Spleen (tissue), 11 donors: ENCODE results near the gene KMT2E. TPM values are rescaled to one million over a fixed set of nuclear protein-coding genes. Genes with fewer than 3 reads are reported as not detected.

Source experiments
- DNase-seq: peaks from one replicate; pipeline ENCODE4 v3.0.0-alpha.2; 2020
- H3K27ac ChIP-seq, 8 donors: fragments of 200-600 bp; sonication (generic) in 7 of 8; 1 replicate in 4 of 8; 2 replicates in 4 of 8; pipeline versions ENCODE4 v1.5.0 to v1.8.0; 2016 to 2021; ENCODE audit warnings: inconsistent platforms in 4 of 8, mild to moderate bottlenecking in 4 of 8, moderate library complexity in 1 of 8
- H3K27me3 ChIP-seq, 7 donors: fragments of 200-600 bp; sonication (generic) in 6 of 7; replicated peaks in 1 of 7; 1 replicate in 4 of 7; 2 replicates in 3 of 7; pipeline versions ENCODE4 v1.5.0 to v1.8.0; 2016 to 2021; ENCODE audit warnings: inconsistent platforms in 3 of 7, mild to moderate bottlenecking in 1 of 7
- H3K36me3 ChIP-seq, 6 donors: fragments of 200-600 bp; sonication (generic) in 5 of 6; 1 replicate in 4 of 6; 2 replicates in 2 of 6; pipeline versions ENCODE4 v1.5.0 to v1.8.0; 2016 to 2021; ENCODE audit warnings: inconsistent platforms in 2 of 6
- H3K4me1 ChIP-seq, 6 donors: fragments of 200-600 bp; sonication (generic) in 5 of 6; 1 replicate in 3 of 6; 2 replicates in 3 of 6; pipeline versions ENCODE4 v1.5.0 to v1.8.0; 2016 to 2021; ENCODE audit warnings: inconsistent platforms in 3 of 6
- H3K4me3 ChIP-seq, 8 donors: fragments of 200-600 bp; sonication (generic) in 7 of 8; 1 replicate in 4 of 8; 2 replicates in 4 of 8; pipeline versions ENCODE4 v1.5.0 to v1.8.0; 2016 to 2021; ENCODE audit warnings: inconsistent platforms in 4 of 8, mild to moderate bottlenecking in 4 of 8, moderate library complexity in 2 of 8
- H3K9me3 ChIP-seq, 8 donors: fragments of 200-600 bp; sonication (generic) in 7 of 8; 1 replicate in 4 of 8; 2 replicates in 4 of 8; pipeline versions ENCODE4 v1.5.0 to v1.8.0; 2016 to 2021; ENCODE audit warnings: inconsistent platforms in 4 of 8
- POLR2A ChIP-seq, 3 donors: fragments of 450-650 bp; IDR thresholded peaks; one replicate each; pipeline ENCODE4 v1.5.1; 2017; ENCODE audit warnings: antibody characterized with exemption in 3 of 3, mild to moderate bottlenecking in 1 of 3
- POLR2AphosphoS5 ChIP-seq, 3 donors: sonication (generic); formaldehyde crosslinking; IDR thresholded peaks; one replicate each; pipeline ENCODE4 v1.5.1; 2017; ENCODE audit warnings: antibody characterized with exemption in 3 of 3
- WGBS, 5 donors: extraction: QIAGEN DNeasy Blood & Tissue Kit in 3 of 5; methylation state at CpG; one replicate each; pipeline versions ENCODE4 v1.1.5 to v1.1.7; 2013 to 2018; 5-methylcytosine and 5-hydroxymethylcytosine counted together
- intact Hi-C: fragments of 100-400 bp; cut with DNase I; formaldehyde crosslinking; loops from one replicate; pipeline ENCODE4 v1.15.0; 2023; ENCODE audit warnings: low total_unique reads
- polyA plus RNA-seq, 3 donors: library from polyadenylated mRNA; stranded (reverse); fragments of 200-250 nt; gene quantifications; one replicate each; pipeline ENCODE4 v1.2.1, GENCODE V29; 2013
- total RNA-seq, 7 donors: library from RNA; depleted of rRNA in 3 of 7; stranded (reverse); fragments of >200 nt in 3 of 7; fragmentation: NEBNext Ultra II Directional in 4 of 7; extraction: Animal tissue kit (Norgen Biotek cat#: 25700) in 4 of 7; gene quantifications; one replicate each; pipeline versions ENCODE4 v1.1.0 to v1.2.1, GENCODE V29; 2016 to 2021
- TF ChIP-seq, protein P1 (sequence below), 11 experiments: fragments of 200-600 bp in 7 of 11; fragments of 450-650 bp in 4 of 11; sonication (generic) in 4 of 11; IDR thresholded peaks in 8 of 11; conservative IDR thresholded peaks in 3 of 11; 1 replicate in 7 of 11; 2 replicates in 4 of 11; pipeline versions ENCODE4 v1.4.0 to v1.8.0; 2016 to 2021; ENCODE audit warnings: antibody characterized with exemption in 11 of 11, inconsistent platforms in 4 of 11, mild to moderate bottlenecking in 1 of 11
- donor health status: healthy with polysubstance abuse.
- donor health status: DM: no; HTN: no; CAD: no; lungs with moderate emphysema.
- donor health status: DM: no; HTN: no; CAD: no.
- donor health status: Bipolar disorder and iron deficiency.
- donor health status: healthy.
- donor health status: DM: no; HTN: no; CAD: no.
- donor health status: DM: yes; HTN: yes; CAD: no.

Gene KMT2E
- total and polyA plus RNA-seq, 10 donors, result 11.5 to 215 (median 137) TPM

DNA sequence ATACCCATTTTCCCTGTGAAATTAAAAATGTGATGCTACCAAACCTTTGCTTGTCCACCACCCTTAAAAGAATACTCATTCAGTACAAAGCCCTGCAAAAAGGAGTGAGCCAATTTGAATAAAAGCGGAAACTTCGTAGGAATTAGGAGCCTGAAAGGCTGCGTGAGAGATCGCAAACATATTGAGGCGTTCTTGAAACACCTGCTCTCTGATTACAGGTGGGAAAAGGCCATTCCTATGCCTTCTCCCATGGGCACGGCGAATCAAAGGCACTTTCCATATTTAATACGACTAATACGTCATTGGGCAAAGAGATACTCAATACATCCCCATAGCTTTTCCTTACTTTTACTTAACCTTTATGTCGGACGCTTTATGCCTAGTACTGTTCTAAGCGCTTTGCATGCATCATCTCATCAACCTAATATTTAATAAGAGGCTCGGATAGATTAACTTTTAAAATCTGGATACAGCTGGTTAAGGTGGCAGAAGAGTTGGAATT is 30.9 kb upstream of the KMT2E start:
- peaks cover 39 to 79% (median 57%) of the 10 kb centered on the region in 6 donors for H3K4me1 ChIP-seq
- intact Hi-C loops, result loop anchor here (5.0 kb wide), 1 partner anchor 34 kb away; no protein-coding TSS in a partner anchor

DNA sequence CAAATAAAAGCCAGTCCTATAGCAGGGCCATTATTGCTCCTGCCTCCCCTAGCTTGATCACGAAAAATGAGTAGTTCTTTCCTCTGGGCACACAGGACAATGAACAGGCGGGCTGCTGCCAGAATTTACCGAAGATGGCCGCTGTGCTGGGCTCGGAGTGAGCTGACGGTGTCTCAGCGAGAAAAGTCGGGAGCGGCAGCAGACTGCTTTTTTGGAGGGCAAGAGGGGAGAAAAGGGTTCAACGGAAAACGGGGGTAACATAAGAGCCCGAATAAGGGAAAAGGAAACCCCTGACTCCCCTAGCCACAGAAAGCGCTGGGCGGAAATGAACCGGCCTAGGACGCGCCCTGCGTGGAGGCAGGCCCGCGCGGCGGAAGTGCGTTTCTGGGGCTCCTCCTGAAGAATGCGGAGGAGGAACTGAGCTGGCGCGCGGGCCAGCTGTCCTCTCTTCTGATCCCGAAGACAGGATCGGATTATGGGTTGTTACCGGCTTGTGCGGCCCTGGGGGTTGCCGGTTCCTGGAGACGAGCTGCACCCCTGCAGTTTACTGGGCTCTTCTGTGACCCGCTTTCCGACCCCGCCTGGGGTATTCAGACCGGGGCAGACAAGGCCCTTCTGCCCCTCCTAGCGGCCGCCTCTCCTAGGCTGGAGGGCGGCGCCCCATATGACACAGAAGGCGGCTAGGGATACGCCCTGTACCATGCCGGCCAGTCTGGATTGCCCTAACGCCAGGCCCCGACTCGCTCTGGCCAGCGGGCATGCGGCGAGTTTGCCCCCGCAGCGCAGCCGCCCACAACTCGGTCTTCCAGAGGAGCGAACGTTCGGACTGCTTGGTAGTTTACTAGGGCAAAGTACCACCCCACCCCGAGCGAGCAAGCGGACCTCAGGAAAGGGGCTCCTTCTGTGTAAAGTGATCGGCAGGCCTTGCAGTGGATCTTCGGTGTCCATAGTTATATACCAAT is 30.1 kb upstream of the KMT2E start:
- H3K27me3 ChIP-seq, result no peaks in the 10 kb centered on the region
- H3K9me3 ChIP-seq, result no peaks in the 10 kb centered on the region
- H3K4me1 ChIP-seq, result peaks cover 39 to 76% (median 56%) of the 10 kb centered on the region in 6 donors
- TF ChIP-seq, protein P1, sequence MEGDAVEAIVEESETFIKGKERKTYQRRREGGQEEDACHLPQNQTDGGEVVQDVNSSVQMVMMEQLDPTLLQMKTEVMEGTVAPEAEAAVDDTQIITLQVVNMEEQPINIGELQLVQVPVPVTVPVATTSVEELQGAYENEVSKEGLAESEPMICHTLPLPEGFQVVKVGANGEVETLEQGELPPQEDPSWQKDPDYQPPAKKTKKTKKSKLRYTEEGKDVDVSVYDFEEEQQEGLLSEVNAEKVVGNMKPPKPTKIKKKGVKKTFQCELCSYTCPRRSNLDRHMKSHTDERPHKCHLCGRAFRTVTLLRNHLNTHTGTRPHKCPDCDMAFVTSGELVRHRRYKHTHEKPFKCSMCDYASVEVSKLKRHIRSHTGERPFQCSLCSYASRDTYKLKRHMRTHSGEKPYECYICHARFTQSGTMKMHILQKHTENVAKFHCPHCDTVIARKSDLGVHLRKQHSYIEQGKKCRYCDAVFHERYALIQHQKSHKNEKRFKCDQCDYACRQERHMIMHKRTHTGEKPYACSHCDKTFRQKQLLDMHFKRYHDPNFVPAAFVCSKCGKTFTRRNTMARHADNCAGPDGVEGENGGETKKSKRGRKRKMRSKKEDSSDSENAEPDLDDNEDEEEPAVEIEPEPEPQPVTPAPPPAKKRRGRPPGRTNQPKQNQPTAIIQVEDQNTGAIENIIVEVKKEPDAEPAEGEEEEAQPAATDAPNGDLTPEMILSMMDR (IDR thresholded peaks at IDR 0.05 in 8 of 11, conservative IDR thresholded peaks at IDR 0.05 in 3 of 11), result peak; percentile 38 to 83 (median 68)
- TF ChIP-seq POLR2A (IDR thresholded peaks at IDR 0.05), result peak in 1 of 3 donors; percentile 71
- peak; percentile 95 to 97 (median 95) for TF ChIP-seq POLR2AphosphoS5 (IDR thresholded peaks at IDR 0.05)
- H3K4me3 ChIP-seq, result peak overlapping the region; percentile 47 to 75 (median 53)
- peak; percentile 98 for DNase-seq
- peak overlapping the region; percentile 93 to 98 (median 96) for H3K27ac ChIP-seq
- intact Hi-C loops, result loop anchor here (5.0 kb wide), 1 partner anchor 33 kb away; no protein-coding TSS in a partner anchor
- H3K36me3 ChIP-seq, result peaks cover 0 to 8% (median 0%) of the 10 kb centered on the region in 6 donors
- 0 to 1% (median 0%) methylated on average over 58 to 62 of the region's 62 CpGs for WGBS, 5 donors

More for the DNA sequence above, 30.9 kb upstream of the KMT2E start:
- Histone ChIP-seq H3K36me3 (peaks cover 0 to 8% (median 0%) of the 10 kb centered on the region in 6 donors), H3K9me3 (no peaks in the 10 kb centered on the region), H3K4me3 (peak overlapping the region; percentile 47 to 75 (median 53)), H3K27ac (peak overlapping the region; percentile 93 to 98 (median 96)), H3K27me3 (no peaks in the 10 kb centered on the region)
- 30 to 49% (median 41%) methylated on average over 13 of the region's 13 CpGs for WGBS, 5 donors
- no peak for TF ChIP-seq POLR2AphosphoS5 (IDR thresholded peaks at IDR 0.05)
- TF ChIP-seq POLR2A (IDR thresholded peaks at IDR 0.05), result no peak
- TF ChIP-seq, protein P1 (IDR thresholded peaks at IDR 0.05 in 8 of 11, conservative IDR thresholded peaks at IDR 0.05 in 3 of 11), result no peak
- no peak for DNase-seq

DNA sequence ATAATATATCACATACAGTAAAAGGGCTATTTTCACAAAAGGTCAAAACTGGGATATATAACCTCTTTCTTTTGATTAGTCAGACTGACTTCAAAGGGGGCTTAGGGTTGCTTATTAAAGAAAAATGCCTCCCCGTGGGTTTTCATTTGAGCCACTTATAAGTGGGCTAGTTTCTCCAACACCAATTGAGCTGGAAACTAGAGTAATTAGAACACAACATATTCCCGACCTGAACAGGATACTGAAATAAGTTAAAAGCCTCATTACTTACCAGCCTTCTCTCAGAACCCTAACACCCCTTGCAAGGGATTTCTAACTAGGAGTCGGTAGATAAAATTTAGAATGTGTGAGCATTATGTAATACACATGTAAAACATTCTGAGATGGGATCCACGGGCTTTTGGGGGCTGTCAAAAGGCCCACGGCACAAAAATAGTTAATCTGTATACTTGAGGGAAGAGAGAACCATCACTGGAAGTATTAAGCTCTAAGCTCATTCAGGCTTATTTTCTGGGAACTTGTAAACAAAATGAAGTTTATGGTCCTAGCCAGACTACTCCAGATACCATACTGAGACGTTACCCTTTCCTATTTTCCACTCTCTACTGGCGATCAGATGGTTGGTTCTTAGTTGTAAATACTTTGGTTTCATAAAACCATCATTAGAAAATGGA is 29.3 kb upstream of the KMT2E start:
- no peak for TF ChIP-seq POLR2AphosphoS5 (IDR thresholded peaks at IDR 0.05)
- TF ChIP-seq, protein P1 (IDR thresholded peaks at IDR 0.05 in 8 of 11, conservative IDR thresholded peaks at IDR 0.05 in 3 of 11), result no peak
- no peak for TF ChIP-seq POLR2A (IDR thresholded peaks at IDR 0.05)
- Histone ChIP-seq H3K4me1 (peaks cover 39 to 72% (median 55%) of the 10 kb centered on the region in 6 donors), H3K9me3 (no peaks in the 10 kb centered on the region), H3K27me3 (no peaks in the 10 kb centered on the region), H3K36me3 (peaks cover 0 to 8% (median 0%) of the 10 kb centered on the region in 6 donors), H3K27ac (peak overlapping the region; percentile 93 to 98 (median 96)), H3K4me3 (peak overlapping the region in 7 of 8 donors; percentile 47 to 75 (median 55))
- no peak for DNase-seq
- intact Hi-C loops, result loop anchor here (5.0 kb wide), 1 partner anchor 33 kb away; no protein-coding TSS in a partner anchor
- WGBS, 5 donors, result 38 to 55% (median 45%) methylated on average over 7 of the region's 7 CpGs
